HL-60/S4 (cell line): ENCODE data around the gene WDR41.
"Not testable (repeated sequence)": the region's sequence is repeated elsewhere in the genome, so short reads cannot be mapped to it uniquely, and the experiment has no call there.

Experiments used
- in situ Hi-C: fragments of 300-500 bp; cut with MboI; formaldehyde crosslinking; loops from 2 replicates; pipeline ENCODE4 v1.14.3; 2022; ENCODE audit warnings: low sequenced_read_pairs

WDR41 gene

DNA sequence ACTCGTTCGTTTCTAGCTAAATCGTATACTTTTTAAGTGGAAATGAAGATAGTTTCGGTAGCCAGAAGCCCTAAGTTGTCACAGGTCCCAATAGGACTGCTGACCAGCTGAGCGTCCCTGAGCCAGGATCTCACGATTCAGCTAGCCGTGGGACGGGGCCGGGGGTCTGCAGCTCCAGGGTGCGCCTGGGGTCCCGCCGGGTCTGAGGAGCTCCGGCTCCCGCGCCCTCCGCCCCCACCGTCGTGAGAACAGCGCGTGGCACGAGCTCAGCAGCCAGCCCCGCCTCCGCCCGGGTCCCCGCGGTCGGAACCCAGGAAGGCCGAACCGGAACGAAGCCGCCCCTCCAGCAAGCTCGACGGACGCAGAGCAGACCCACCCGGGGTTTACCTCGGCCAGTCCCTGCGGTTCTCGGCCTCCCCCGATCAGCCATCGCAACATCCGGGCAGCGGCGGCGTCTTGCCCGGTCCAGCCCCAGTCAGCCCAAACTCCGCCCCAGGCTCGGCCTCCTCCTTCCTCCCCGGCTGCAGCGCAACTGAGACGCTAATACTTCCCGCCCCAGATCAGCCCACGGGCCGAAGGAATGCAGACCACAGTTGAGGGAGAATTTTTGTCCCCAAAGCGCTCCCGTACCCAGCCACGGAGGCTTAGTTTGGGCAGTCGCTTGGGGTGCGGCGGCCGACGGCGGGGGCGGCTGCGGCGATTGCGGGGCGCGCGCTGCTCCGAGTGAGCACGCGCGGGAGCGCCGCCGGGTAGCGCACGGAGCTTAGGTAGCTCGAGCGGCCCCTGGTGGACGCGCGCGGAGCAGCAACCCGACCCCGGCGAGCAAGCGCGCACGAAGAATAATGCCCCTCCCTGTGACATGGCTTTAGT lies at the start of gene WDR41:
Gene WDR41 (minus strand): TSS at position 534 of the 870 bp plus-strand sequence. CDS start 96 bp downstream, at position 438.
- in situ Hi-C loops = no loop called here

- in situ Hi-C loops = no loop called here
These were observed 39.2 kb upstream of the WDR41 start for GRCh38 chr5:77531297-77531696.

GRCh38 chr5:77518304-77518703 lies 26.2 kb upstream of the WDR41 start:
- in situ Hi-C loops = no loop called here

GRCh38 chr5:77514457-77514856 lies 22.3 kb upstream of the WDR41 start:
- in situ Hi-C loops = no loop called here

DNA sequence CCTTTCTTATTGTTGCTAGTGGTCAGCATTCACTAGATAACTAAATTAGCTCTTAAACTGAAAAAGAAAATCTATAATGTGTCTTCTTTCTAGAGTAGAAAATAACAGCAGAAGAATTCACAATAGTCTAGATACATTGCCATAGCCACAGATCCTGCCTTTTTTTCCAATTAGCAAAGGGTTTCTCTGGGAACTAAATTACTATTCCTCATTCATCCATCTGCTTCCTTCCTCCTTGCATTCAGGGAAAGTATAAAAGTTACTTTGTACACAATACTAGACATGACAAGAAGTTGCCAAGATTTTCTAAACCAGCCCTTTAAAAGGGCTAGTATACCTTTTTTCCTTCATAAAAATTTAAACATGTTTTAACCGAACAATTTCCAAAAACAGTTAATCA lies 21.2 kb upstream of the WDR41 start:
- in situ Hi-C loops = no loop called here

DNA sequence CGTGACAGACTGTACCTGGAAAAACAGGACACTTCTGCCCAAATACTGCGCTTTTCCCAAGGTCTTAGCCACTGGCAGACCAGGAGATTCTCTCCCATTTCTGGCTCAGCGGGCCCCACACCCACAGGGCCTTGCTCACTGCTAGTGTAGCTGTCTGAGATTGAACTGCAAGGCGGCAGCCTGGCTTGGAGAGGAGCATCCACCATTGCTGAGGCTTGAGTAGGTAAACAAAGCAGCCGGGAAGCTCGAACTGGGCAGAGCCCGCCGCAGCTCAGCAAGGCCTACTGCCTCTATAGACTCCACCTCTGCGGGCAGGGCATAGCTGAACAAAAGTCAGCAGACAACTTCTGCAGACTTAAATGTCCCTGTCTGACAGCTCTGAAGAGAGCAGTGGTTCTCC lies 9.0 kb upstream of the WDR41 start:
- in situ Hi-C loops = not testable (repeated sequence)

DNA sequence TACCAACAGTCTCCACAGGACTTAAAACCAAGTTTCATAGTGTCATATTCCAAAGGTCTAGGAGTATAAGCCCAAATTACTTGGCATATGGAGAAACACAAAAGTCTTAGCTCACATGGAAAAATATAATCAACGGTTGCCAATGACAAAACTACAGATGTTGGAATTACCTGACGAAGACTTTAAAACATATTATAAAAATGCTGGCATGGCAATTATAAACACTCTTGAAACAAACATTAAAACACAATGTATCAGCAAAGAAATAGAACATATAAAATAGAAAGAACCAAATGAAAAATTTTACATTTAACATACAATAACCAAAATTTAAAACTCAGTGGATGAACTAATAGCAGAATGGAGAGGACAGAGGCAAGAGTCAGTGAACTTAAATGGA lies 7.9 kb upstream of the WDR41 start:
- in situ Hi-C loops = no loop called here

DNA sequence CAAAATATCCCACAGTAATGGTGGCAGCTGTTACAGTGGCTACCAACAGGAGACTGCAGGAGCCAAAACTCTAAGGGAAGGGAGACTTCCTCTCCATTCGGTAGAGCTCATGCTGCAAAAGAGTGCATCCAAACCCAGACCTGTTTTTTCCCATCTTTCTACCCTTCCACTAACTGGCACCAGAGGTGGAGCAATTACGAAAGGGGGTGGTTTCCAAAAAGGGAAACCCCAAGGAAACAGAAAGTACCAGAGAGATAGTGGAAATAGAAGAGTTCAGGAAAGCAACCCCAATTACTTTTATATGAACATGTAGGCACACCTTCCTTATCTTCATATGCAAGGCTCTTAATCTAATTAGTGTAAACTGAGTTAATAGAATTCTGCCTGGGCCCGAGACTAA lies 7.3 kb upstream of the WDR41 start:
- in situ Hi-C loops = no loop called here

GRCh38 chr5:77498952-77499351 lies 6.8 kb upstream of the WDR41 start:
- in situ Hi-C loops = no loop called here

DNA sequence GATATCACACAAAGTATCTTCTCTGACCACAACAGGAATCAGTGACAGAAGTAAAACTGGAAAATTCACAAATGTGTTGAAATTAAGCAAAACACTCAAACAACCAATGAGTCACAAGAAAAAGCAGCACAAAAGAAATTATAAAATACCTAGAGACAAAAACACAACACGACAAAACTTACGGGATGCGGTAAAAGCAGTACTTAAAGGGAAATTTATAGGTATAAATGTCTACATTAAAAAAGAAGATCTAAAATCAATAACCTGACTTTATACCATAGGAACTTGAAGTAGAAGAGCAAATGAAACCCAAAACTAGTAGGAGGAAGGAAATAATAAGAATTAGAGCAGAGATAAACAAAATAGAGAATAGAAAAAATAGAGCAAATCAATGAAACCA lies 2.8 kb upstream of the WDR41 start:
- in situ Hi-C loops = no loop called here

- in situ Hi-C loops = no loop called here
These were observed 511 bp upstream of the WDR41 start for GRCh38 chr5:77492653-77493000.

DNA sequence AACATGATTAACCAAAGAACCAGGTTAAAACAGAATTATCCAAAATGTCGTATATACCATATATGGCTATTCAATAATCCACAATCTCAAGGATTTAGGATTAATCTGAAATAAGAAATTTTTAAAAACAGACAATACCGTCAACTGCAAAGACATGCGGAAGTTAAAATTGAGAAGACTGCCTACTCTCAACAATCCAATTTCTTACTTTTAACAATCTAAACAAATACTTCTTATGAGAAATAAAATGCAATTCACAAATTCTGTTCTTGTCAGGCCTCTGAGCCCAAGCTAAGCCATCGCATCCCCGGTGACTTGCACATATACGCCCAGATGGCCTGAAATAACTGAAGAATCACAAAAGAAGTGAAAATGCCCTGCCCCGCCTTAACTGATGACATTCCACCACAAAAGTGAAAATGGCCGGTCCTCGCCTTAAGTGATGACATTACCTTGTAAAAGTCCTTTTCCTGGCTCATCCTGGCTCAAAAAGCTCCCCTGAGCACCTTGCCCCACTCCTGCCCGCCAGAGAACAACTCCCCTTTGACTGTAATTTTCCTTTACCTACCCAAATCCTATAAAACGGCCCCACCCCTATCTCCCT lies 1.3 kb downstream of the WDR41 start:
- in situ Hi-C loops = not testable (repeated sequence)

DNA sequence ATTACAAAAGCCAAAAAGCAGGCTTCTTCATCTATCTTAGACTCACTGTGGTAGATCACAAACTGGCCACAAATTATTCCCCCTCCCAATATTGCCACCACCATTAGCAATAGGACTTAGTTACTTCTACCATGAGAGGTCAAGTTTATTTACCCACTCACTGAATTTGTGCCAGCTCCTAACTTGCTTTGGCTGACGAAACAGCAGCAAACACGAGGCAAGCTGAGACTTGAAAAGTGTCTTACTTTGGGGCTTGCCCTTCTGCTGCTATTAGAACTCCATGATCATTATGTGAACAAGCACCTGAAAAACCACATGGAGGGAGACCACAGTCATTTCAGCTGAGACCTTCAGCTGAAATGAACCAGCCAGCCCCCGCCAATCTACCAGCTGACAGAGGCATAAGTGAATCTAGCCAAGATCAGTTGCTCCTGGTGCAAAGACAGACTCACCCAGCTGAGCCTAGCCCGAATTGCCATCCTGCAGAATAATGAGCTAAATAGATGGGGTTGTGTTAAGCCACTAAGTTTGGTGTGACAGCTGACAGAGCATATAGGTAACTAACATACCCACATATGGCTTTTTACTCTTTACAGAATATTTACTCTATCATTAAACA lies 5.7 kb downstream of the WDR41 start:
- in situ Hi-C loops = no loop called here

DNA sequence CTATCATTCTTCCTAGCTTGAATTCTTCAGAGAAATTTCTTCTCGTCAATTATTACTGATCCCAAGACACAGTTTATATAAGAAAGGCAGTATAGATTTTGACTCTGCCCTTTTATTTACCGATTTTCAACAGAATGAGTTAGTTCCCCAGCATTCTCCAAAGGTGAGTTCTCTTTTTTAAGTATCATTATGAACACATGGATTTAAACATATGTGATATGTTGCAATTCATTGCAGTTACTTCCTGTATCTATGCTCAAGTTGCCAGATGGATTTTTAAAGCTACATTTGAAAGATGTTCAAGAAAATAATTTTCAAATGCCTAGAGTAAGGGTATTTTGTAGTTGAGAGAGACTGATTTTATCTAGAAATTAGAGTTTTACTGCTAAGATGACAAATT lies 8.4 kb downstream of the WDR41 start:
- in situ Hi-C loops = no loop called here

GRCh38 chr5:77475041-77475440 lies 17.1 kb downstream of the WDR41 start:
- in situ Hi-C loops = not testable (repeated sequence)

DNA sequence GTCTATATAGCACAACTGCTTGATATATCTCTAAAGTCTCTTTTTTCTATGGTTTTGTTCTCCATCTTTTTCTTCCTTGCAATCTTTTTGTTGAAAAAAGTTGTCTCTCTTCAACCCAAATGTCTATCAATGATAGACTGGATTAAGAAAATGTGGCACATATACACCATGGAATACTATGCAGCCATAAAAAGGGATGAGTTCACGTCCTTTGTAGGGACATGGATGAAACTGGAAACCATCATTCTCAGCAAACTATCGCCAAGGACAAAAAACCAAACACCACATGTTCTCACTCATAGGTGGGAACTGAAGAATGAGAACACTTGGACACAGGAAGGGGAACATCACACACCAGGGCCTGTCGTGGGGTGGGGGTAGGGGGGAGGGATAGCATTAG lies 23.2 kb downstream of the WDR41 start:
- in situ Hi-C loops = not testable (repeated sequence)

- in situ Hi-C loops = no loop called here
These were observed 28.2 kb downstream of the WDR41 start for GRCh38 chr5:77463905-77464304.

GRCh38 chr5:77461287-77461686 lies 30.8 kb downstream of the WDR41 start:
- in situ Hi-C loops = no loop called here

- in situ Hi-C loops = no loop called here
These were observed 38.0 kb downstream of the WDR41 start for GRCh38 chr5:77454123-77454522.

GRCh38 chr5:77452351-77452750 lies 39.8 kb downstream of the WDR41 start:
- in situ Hi-C loops = no loop called here

GRCh38 chr5:77449981-77450380 lies 42.1 kb downstream of the WDR41 start:
- in situ Hi-C loops = no loop called here

DNA sequence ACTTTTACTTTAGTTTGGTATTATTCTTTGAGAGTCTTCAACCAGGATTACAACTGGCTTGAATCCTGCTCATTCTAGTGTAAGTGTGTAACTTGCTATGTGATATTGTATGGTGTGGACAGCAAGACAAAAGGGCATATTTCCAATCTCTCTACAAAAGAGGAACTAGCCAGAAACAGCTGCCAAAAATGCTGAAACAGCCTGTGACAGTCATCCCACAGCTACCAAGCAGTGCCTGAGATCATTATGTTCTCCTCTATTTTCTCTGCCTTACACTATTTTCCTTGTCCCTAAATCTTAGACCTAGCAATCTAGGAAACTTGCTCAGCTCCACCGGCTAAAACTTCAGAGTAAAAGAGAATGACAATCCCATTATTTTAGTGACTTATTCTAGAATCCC lies 42.8 kb downstream of the WDR41 start:
- in situ Hi-C loops = no loop called here
